NB4 (cell line): ENCODE data around the gene MAB21L3.
A peak's percentile ranks its signal among the peaks of the same experiment; 100 is the strongest.

Source experiments
- DNase-seq: peaks from one replicate; pipeline ENCODE4 v3.0.0; 2010; ENCODE audit warnings: low read depth
- H3K4me3 ChIP-seq: one replicate; pipeline ENCODE4 v1.5.1; 2011; ENCODE audit warnings: mild to moderate bottlenecking, low read depth, low read length, moderate library complexity
- MAX ChIP-seq: IDR thresholded peaks from 2 replicates; pipeline ENCODE4 v1.6.1; 2011; ENCODE audit warnings: low read depth, low read length
- MYC ChIP-seq: IDR thresholded peaks from 2 replicates; pipeline ENCODE4 v1.6.1; 2011; ENCODE audit warnings: low read depth, low read length
- POLR2A ChIP-seq: IDR thresholded peaks from 2 replicates; pipeline ENCODE4 v1.6.1; 2011; ENCODE audit warnings: mild to moderate bottlenecking; ENCODE audit not compliant: insufficient read length; ENCODE audit errors: extremely low read depth
- TF ChIP-seq, protein P1 (sequence below): IDR thresholded peaks from one replicate; pipeline ENCODE4 v1.5.1; 2012; ENCODE audit warnings: low read depth, low read length

Gene MAB21L3

DNA sequence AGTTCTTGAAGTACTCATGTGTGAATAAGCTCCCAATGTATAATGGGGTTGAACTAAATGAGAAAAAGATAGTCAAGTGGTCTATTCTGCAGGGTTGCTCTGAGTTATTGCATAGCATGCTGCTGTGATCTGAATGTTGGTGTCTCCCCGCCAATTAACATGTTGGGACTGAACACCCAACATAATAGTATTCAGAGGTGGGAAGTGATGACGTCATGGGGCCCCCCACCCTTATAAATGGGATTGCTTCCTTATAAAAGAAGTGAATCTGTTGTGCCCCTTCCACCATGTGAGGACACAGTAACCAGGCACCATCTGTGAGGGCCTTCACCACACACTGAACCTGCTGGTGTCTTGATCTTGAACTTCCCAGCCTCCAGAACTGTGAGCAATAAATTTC, 50.2 kb downstream of the MAB21L3 start:
- TF ChIP-seq, protein P1, sequence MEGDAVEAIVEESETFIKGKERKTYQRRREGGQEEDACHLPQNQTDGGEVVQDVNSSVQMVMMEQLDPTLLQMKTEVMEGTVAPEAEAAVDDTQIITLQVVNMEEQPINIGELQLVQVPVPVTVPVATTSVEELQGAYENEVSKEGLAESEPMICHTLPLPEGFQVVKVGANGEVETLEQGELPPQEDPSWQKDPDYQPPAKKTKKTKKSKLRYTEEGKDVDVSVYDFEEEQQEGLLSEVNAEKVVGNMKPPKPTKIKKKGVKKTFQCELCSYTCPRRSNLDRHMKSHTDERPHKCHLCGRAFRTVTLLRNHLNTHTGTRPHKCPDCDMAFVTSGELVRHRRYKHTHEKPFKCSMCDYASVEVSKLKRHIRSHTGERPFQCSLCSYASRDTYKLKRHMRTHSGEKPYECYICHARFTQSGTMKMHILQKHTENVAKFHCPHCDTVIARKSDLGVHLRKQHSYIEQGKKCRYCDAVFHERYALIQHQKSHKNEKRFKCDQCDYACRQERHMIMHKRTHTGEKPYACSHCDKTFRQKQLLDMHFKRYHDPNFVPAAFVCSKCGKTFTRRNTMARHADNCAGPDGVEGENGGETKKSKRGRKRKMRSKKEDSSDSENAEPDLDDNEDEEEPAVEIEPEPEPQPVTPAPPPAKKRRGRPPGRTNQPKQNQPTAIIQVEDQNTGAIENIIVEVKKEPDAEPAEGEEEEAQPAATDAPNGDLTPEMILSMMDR: no peak
- no peak for TF ChIP-seq MAX
- no peak for TF ChIP-seq MYC
- TF ChIP-seq POLR2A: no peak
- DNase-seq: no peak
- H3K4me3 ChIP-seq: no peak overlapping the region

- TF ChIP-seq POLR2A: no peak
- DNase-seq: no peak
- no peak overlapping the region for H3K4me3 ChIP-seq
These were observed 50.7 kb downstream of the MAB21L3 start for GRCh38 chr1:116161877-116162390.

GRCh38 chr1:116163533-116163932, 52.3 kb downstream of the MAB21L3 start:
- no peak for TF ChIP-seq POLR2A
- TF ChIP-seq MYC: no peak
- no peak for TF ChIP-seq MAX
- TF ChIP-seq, protein P1: no peak
- DNase-seq: no peak
- no peak overlapping the region for H3K4me3 ChIP-seq

- H3K4me3 ChIP-seq: no peak overlapping the region
- no peak for DNase-seq
- no peak for TF ChIP-seq POLR2A
- TF ChIP-seq MYC: no peak
- TF ChIP-seq MAX: no peak
- TF ChIP-seq, protein P1: no peak
These were observed 53.0 kb downstream of the MAB21L3 start for GRCh38 chr1:116164150-116164549.

- no peak for TF ChIP-seq POLR2A
- TF ChIP-seq MAX: no peak
- TF ChIP-seq, protein P1: no peak
- no peak for TF ChIP-seq MYC
- peak; percentile 35 for DNase-seq
These were observed 53.6 kb downstream of the MAB21L3 start for GRCh38 chr1:116164604-116165368.

DNA sequence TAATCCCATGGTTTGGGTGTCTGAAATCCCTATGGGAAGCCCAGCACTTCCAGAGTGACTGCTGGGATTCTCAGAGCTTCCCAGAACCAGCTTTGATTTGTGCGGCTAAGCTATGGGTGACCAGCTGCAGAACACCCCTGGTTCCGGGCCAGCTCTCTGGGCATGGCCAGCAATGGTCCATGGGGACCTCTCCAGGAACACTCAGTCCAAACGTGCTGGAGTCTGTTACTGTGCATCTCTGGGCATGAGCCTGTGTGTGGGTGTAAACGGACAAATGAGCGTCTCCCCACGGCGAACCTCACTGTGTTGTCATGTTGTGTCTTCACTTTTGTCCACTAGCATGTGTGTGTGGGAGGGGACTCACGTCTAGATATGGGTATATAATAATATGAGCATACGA, 54.4 kb downstream of the MAB21L3 start:
- no peak for DNase-seq
- H3K4me3 ChIP-seq: no peak overlapping the region
- TF ChIP-seq, protein P1: no peak

More at GRCh38 chr1:116164604-116165368, 53.6 kb downstream of the MAB21L3 start:
- H3K4me3 ChIP-seq: no peak overlapping the region
